ENCODE data around the gene ALLC. TPM values are rescaled to one million over a fixed set of nuclear protein-coding genes. Genes with fewer than 3 reads are reported as not detected.
A peak's percentile ranks its signal among the peaks of the same experiment; 100 is the strongest.

The ALLC gene
- polyA plus RNA-seq, 1 experiment = not detected

GRCh38 chr2:3661149-3661660, 3.2 kb downstream of the ALLC start:
- DNase-seq (ENCODE audit: low read depth, low spot score) = no peak
- Histone ChIP-seq H3K27ac (ENCODE audit: low read depth, low read length) (no peak overlapping the region), H3K4me3 (ENCODE audit: low read depth, low read length) (no peak overlapping the region), H3K9me3 (ENCODE audit: control insufficient read depth, insufficient read depth, low read length) (peaks cover 3% of the 10 kb centered on the region; the same call in 1 of the 2 replicates), H3K27me3 (ENCODE audit: control insufficient read depth, insufficient read depth, low read length) (no peaks in the 10 kb centered on the region)
- TF ChIP-seq, protein P1, sequence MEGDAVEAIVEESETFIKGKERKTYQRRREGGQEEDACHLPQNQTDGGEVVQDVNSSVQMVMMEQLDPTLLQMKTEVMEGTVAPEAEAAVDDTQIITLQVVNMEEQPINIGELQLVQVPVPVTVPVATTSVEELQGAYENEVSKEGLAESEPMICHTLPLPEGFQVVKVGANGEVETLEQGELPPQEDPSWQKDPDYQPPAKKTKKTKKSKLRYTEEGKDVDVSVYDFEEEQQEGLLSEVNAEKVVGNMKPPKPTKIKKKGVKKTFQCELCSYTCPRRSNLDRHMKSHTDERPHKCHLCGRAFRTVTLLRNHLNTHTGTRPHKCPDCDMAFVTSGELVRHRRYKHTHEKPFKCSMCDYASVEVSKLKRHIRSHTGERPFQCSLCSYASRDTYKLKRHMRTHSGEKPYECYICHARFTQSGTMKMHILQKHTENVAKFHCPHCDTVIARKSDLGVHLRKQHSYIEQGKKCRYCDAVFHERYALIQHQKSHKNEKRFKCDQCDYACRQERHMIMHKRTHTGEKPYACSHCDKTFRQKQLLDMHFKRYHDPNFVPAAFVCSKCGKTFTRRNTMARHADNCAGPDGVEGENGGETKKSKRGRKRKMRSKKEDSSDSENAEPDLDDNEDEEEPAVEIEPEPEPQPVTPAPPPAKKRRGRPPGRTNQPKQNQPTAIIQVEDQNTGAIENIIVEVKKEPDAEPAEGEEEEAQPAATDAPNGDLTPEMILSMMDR (IDR thresholded peaks at IDR 0.05; ENCODE audit: low read depth, low read length) = no peak
- ChIA-PET POLR2A (no interaction called here), CTCF (interaction anchor here (1.3 kb wide), 1 partner anchor 237 kb away, joined by 6 read pairs; no protein-coding TSS in a partner anchor)

DNA sequence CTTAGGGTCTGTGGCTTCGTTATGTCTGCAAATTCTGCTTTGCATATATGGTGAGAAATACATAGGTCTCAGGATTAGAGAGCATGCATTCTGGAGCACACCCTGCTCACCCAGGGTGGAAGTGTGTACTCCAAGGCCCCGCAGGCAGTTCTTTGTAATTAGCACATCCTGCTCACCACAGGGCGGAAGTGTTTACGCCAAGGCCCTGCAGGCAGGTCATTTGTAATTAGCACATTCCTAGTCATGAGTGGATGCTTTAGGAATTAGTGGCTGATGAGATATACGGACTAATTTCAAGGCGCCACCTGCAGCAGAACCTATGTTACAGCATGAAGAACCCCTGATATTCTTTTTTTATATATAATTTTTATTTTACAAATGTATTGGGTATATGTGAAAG, 4.2 kb downstream of the ALLC start:
- ChIA-PET POLR2A (no interaction called here), CTCF (no interaction called here)
- peaks cover 2% of the 10 kb centered on the region for H3K27me3 ChIP-seq (ENCODE audit: control insufficient read depth, insufficient read depth, low read length)
- H3K9me3 ChIP-seq (ENCODE audit: control insufficient read depth, insufficient read depth, low read length) = peaks cover 7% of the 10 kb centered on the region; the same call in 1 of the 2 replicates
- H3K4me3 ChIP-seq (ENCODE audit: low read depth, low read length) = no peak overlapping the region
- TF ChIP-seq, protein P1 (IDR thresholded peaks at IDR 0.05; ENCODE audit: low read depth, low read length) = 0 out of 2 replicates have a peak, but pooled peaks have one; percentile 11
- H3K27ac ChIP-seq (ENCODE audit: low read depth, low read length) = no peak overlapping the region
- no peak for DNase-seq (ENCODE audit: low read depth, low spot score)

GRCh38 chr2:3664118-3664517, 6.1 kb downstream of the ALLC start:
- CTCF ChIA-PET = interaction anchor here (1.2 kb wide), 1 partner anchor 202 kb away, joined by 3 read pairs; no protein-coding TSS in a partner anchor
- no peak overlapping the region for H3K4me3 ChIP-seq (ENCODE audit: low read depth, low read length)
- POLR2A ChIA-PET = no interaction called here
- no peak overlapping the region for H3K27ac ChIP-seq (ENCODE audit: low read depth, low read length)
- peaks cover 2% of the 10 kb centered on the region for H3K27me3 ChIP-seq (ENCODE audit: control insufficient read depth, insufficient read depth, low read length)
- H3K9me3 ChIP-seq (ENCODE audit: control insufficient read depth, insufficient read depth, low read length) = peaks cover 7% of the 10 kb centered on the region; the same call in 1 of the 2 replicates
- no peak for DNase-seq (ENCODE audit: low read depth, low spot score)
- TF ChIP-seq, protein P1 (IDR thresholded peaks at IDR 0.05; ENCODE audit: low read depth, low read length) = no peak

GRCh38 chr2:3664925-3665324, 6.9 kb downstream of the ALLC start:
- POLR2A ChIA-PET = interaction anchor here (0.6 kb wide), 2 partner anchors 27 to 52 kb away, joined by 3 to 4 read pairs; no protein-coding TSS in a partner anchor
- no peak overlapping the region for H3K27ac ChIP-seq (ENCODE audit: low read depth, low read length)
- no peak for DNase-seq (ENCODE audit: low read depth, low spot score)
- TF ChIP-seq, protein P1 (IDR thresholded peaks at IDR 0.05; ENCODE audit: low read depth, low read length) = no peak
- CTCF ChIA-PET = interaction anchor here (0.6 to 1.2 kb wide), 5 partner anchors 27 to 241 kb away, joined by 3 to 8 read pairs (median 3); no protein-coding TSS in a partner anchor
- H3K4me3 ChIP-seq (ENCODE audit: low read depth, low read length) = no peak overlapping the region
- H3K9me3 ChIP-seq (ENCODE audit: control insufficient read depth, insufficient read depth, low read length) = peaks cover 12% of the 10 kb centered on the region
- peaks cover 2% of the 10 kb centered on the region for H3K27me3 ChIP-seq (ENCODE audit: control insufficient read depth, insufficient read depth, low read length)

DNA sequence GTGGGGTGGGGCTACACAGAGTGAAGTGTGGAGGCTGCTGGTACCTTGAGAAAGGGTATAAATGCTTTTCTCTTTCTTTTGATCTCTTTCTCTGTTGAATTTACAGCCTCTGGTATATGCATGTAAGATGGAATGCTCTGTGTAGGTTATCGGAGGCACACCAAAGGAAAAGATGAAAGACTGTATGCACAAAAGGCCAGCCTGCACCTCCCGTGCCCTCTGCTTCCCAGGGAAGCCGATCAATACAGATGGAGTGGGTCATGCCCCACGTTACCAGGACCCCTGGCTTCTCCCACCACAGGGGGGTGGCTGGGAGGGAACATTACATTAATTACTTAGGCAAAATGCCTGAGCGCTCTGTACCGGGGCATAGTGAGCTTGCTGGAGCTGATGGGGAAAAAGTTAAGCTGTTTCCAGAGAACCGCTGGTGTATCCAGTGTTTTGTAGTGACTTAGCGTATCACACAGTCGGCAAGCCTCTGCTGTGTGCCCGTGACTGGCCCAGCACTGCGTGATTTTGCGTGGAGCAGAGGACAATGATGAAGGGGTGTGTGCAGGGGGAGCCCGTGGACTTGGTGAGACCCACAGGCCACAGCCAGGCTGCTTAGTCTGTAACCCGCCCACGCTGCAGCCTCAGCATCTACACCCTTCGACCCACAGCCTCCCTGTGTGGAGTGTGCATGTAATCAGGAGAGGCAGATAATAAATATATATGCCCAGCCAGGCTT, 8.0 kb downstream of the ALLC start:
- H3K9me3 ChIP-seq (ENCODE audit: control insufficient read depth, insufficient read depth, low read length) = peaks cover 12% of the 10 kb centered on the region
- peaks cover 7% of the 10 kb centered on the region for H3K27me3 ChIP-seq (ENCODE audit: control insufficient read depth, insufficient read depth, low read length)
- TF ChIP-seq, protein P1 (IDR thresholded peaks at IDR 0.05; ENCODE audit: low read depth, low read length) = no peak
- POLR2A ChIA-PET = no interaction called here
- DNase-seq (ENCODE audit: low read depth, low spot score) = no peak
- H3K4me3 ChIP-seq (ENCODE audit: low read depth, low read length) = no peak overlapping the region
- H3K27ac ChIP-seq (ENCODE audit: low read depth, low read length) = no peak overlapping the region
- CTCF ChIA-PET = interaction anchor here (1.0 kb wide), 1 partner anchor 43 kb away, joined by 3 read pairs; no protein-coding TSS in a partner anchor

Measured in AG04450 (cell line).